Measurements from ENCODE around the gene EP400.
"Not testable (repeated sequence)": the region's sequence is repeated elsewhere in the genome, so short reads cannot be mapped to it uniquely, and the experiment has no call there.

EP400 gene

GRCh38 chr12:132024758-132025157 lies 75.0 kb downstream of the EP400 start:
- DNase-seq: no peak

DNA sequence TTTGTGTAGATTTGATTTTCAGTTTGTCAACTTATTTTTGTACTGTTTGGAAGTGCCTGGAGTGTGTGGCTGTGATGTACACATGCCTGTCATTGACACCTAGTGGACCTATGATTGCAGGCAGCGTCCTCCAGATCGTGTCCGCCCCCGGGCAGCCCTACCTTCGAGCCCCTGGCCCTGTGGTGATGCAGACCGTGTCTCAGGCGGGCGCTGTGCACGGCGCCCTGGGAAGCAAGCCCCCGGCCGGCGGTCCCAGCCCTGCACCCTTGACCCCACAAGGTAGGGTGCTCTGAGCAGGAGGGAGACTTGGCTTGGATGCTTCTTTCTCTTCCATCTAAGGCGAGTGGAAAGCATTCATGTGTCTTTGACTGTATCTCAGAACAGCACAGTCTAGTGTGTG lies 75.8 kb downstream of the EP400 start:
- no peak for DNase-seq

DNA sequence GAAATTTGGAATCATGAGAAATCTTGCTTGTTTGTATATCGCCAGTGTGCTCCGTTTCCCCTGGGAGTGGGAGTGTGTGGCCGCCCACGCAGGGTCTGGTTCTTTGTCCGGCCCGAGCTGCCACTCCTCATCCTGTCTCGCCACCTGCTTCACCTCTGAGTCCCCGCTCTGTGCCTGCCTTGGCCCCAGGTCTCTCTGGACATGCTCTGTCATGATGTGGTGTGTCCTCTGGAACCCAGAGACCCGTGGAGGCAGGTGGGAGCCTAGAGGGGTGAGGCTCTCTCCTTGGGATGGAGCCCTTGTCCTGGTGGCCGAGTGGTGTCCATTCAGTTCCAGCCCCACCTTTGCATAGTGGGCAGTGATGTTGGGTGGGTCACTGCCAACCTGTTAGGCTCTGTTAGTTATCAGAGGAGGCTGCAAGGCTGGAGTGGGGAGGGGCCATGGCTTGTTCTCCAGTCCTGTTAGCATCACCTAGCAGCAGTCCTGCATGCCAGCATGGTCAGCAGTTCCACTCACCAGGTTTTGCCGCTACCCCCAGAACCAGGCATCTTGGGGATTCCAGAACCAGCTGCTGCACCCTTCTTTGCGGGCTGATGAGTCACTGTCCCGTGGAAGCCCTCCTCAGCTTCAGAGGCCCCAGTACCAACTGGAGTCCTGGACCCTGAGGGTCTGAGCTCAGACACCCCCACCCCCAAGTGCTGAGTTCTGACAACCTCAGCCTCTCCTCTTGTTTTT lies 76.5 kb downstream of the EP400 start:
- no peak for DNase-seq

- DNase-seq: no peak
These were observed 77.2 kb downstream of the EP400 start for GRCh38 chr12:132026796-132027500.

- no peak for DNase-seq
These were observed 77.9 kb downstream of the EP400 start for GRCh38 chr12:132027636-132028035.

- no peak for DNase-seq
These were observed 78.4 kb downstream of the EP400 start for GRCh38 chr12:132028111-132028510.

GRCh38 chr12:132029503-132030300 lies 80.0 kb downstream of the EP400 start:
- DNase-seq: no peak

- no peak for DNase-seq
These were observed 80.8 kb downstream of the EP400 start for GRCh38 chr12:132030367-132031038.

GRCh38 chr12:132033627-132034026 lies 83.9 kb downstream of the EP400 start:
- DNase-seq: no peak

DNA sequence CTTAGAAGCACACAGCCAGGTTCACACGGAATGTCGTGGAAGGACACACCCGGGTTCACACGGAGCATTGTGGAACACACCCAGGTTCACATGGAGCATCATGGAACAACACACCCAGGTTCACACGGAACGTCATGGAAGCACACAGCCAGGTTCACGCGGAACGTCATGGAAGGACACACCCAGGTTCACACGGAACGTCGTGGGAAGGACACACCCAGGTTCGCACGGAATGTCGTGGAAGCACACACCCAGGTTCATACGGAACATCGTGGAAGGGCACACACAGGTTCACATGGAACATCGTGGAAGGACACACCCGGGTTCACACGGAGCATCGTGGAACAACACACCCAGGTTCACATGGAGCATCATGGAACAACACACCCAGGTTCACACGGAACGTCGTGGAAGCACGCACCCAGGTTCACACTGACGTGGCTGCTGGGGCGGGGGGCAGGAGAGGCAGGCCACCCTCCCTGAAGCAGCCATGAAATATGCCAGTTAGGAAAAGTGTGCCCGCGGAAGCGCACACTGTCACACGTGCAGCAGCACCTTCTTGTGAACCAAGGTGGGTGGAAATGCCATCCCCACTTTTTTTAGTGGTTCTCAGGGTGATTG lies 86.4 kb downstream of the EP400 start:
- no peak for DNase-seq

GRCh38 chr12:132040906-132041606 lies 91.3 kb downstream of the EP400 start:
- DNase-seq: no peak

DNA sequence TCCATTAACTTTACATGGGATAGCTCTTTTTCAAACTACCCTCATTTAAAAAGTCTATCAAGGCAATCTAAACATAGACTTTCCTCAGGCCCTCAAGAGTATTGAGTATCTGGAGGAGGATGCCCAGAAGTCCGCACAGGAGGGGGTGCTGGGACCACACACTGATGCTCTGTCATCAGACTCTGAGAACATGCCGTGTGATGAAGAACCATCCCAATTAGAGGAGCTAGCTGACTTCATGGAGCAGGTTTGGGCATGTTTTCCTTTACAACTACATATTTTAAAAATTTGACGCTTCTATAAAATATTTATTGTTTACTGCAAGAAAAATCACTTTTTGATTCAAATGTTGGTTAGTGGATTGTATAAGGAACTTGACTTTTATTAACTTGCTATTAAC lies 93.5 kb downstream of the EP400 start:
- no peak for DNase-seq

GRCh38 chr12:132043770-132044467 lies 94.2 kb downstream of the EP400 start:
- no peak for DNase-seq

GRCh38 chr12:132044661-132045412 lies 95.1 kb downstream of the EP400 start:
- no peak for DNase-seq

GRCh38 chr12:132045751-132046150 lies 96.0 kb downstream of the EP400 start:
- DNase-seq: no peak

GRCh38 chr12:132046561-132046960 lies 96.8 kb downstream of the EP400 start:
- no peak for DNase-seq

DNA sequence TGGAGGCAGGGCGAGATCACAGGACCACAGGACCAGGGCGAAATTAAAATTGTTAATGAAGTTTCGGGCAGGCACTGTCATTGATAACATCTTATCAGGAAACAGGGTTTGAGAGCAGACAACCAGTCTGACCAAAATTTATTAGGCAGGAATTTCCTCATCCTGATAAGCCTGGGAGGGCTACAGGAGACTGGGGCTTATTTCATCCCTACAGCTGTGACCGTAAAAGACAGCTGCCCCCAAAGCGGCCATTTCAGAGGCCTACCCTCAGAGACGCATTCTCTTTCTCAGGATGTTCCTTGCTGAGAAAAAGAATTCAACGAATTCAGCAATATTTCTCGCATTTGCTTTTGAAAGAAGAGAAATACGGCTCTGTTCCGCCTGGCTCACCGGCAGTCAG lies 97.9 kb downstream of the EP400 start:
- not testable (repeated sequence) for DNase-seq

GRCh38 chr12:132049442-132049841 lies 99.7 kb downstream of the EP400 start:
- DNase-seq: no peak

DNA sequence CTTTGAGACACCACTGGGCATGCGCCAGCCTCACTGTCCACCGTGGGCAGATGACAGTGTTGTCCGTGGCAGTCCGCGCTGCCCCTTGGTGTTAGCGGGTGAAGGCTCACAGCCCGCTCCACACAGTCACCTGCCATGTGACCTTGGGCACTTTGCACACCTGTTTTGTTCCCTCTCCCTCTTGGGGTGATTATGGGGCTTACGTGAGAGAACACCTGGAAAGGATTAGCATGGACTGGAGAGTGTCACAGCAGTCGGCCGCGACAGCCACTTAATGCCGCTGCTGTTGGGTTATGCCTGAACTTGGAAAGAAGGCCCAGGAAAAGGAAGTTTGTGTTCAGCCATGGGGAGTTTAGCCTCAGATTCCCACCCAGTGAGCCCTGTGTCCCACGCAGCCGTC lies 100.1 kb downstream of the EP400 start:
- DNase-seq: peak; percentile 28 to 55

DNA sequence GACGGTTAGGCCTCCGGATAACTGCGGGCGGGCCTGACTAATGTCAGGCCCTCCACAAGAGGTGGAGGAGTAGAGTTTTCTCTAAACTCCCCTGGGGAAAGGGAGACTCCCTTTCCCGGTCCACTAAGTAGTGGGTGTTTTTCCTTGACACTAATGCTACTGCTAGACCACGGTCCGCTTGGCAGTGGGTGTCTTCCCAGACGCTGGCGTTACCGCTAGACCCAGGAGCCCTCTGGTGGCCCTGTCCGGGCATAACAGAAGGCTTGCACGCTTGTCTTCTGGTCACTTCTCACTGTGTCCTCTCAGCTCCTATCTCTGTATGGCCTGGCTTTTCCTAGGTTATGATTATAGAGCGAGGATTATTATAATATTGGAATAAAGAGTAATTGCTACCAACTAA lies 102.0 kb downstream of the EP400 start:
- DNase-seq: not testable (repeated sequence)

Data from NCI-H524 (cell line).